ENCODE results near the gene BBS9. TPM values are rescaled to one million over a fixed set of nuclear protein-coding genes. Genes with fewer than 3 reads are reported as not detected.

The BBS9 gene
- total RNA-seq, 4 donors from 2014 or later, result 8.6 to 22.5 (median 15.8) TPM

DNA sequence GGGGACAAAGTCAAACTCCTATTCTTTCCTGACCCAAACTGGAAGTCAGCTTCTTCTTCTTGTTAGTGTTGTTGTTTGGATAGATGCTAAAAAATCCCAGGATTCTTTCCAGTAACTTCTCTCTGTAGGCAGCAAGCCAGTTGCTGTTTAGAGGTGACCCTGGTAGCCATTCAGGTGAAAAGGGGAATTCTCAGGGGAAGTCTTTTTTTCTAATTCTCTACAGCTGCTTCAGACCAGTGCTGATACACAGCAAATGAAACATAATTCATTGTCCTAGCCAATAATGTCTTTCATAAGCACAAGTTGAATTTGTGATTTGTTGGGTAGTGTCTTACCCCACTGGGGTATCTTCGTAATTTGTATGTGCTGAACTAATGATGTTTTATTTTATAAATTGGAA lies 357.3 kb downstream of the BBS9 start:
- H3K27me3 ChIP-seq, result no peaks in the 10 kb centered on the region
- no peak for DNase-seq
- intact Hi-C loops (cut with DNase I; ENCODE audit: low total_unique reads) (no loop called here), in situ Hi-C loops (cut with MboI; ENCODE audit: low pct_ligation_motif_present in 1 of 4, low pct_unique_long_range_greater_than_20kb in 1 of 4, low sequenced_read_pairs in 3 of 4) (no loop called here)
- TF ChIP-seq EP300 (IDR thresholded peaks at IDR 0.05; ENCODE audit: low read depth) (no peak), POLR2A (IDR thresholded peaks at IDR 0.05) (no peak), POLR2AphosphoS5 (IDR thresholded peaks at IDR 0.05) (no peak)
- TF ChIP-seq, protein P1, sequence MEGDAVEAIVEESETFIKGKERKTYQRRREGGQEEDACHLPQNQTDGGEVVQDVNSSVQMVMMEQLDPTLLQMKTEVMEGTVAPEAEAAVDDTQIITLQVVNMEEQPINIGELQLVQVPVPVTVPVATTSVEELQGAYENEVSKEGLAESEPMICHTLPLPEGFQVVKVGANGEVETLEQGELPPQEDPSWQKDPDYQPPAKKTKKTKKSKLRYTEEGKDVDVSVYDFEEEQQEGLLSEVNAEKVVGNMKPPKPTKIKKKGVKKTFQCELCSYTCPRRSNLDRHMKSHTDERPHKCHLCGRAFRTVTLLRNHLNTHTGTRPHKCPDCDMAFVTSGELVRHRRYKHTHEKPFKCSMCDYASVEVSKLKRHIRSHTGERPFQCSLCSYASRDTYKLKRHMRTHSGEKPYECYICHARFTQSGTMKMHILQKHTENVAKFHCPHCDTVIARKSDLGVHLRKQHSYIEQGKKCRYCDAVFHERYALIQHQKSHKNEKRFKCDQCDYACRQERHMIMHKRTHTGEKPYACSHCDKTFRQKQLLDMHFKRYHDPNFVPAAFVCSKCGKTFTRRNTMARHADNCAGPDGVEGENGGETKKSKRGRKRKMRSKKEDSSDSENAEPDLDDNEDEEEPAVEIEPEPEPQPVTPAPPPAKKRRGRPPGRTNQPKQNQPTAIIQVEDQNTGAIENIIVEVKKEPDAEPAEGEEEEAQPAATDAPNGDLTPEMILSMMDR (IDR thresholded peaks at IDR 0.05), result no peak
- H3K27ac ChIP-seq, result no peak overlapping the region
- H3K9me3 ChIP-seq, result no peaks in the 10 kb centered on the region
- WGBS, 2 donors (ENCODE audit: low coverage in 1 of 2), result 100% methylated on average over 1 of the region's 1 CpG
- no peaks in the 10 kb centered on the region for H3K36me3 ChIP-seq
- no peaks in the 10 kb centered on the region for H3K4me1 ChIP-seq
- H3K4me3 ChIP-seq, result no peak overlapping the region

DNA sequence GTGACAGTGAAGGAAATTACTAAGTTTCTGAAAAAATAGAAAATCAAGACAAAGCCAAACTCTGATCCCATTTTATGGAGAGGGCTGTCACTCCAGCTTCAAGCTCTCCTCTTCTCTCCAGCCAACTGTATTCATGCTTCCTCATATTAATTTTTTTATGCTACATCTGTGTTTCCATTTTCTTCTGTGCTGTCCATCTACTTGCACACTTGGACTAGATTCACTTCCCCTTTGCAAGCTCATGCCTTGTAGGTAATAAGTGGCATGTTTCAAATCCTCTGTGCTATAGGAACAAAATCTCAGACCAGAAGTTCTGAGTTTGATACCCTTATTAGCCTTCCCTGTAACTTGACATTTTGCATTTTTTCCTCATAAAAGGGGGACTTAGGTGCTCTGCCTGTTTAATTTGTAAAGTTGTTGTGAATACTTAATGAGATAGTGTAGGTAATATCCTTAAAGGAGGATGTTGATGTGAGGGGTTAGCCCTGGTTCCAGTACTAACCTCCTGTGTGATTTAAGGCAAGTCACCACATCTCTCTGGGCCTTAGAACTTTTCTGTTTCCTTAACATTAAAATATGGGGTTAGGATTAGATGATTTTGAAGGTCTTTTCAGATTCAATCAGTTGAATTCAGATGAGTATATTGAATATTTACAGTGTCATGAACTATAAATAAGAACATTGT lies 358.8 kb downstream of the BBS9 start:
- in situ Hi-C loops (cut with MboI; ENCODE audit: low pct_ligation_motif_present in 1 of 4, low pct_unique_long_range_greater_than_20kb in 1 of 4, low sequenced_read_pairs in 3 of 4), result no loop called here
- H3K27ac ChIP-seq, result no peak overlapping the region
- no peak for DNase-seq
- H3K4me1 ChIP-seq, result no peaks in the 10 kb centered on the region
- no peak overlapping the region for H3K4me3 ChIP-seq
- intact Hi-C loops (cut with DNase I; ENCODE audit: low total_unique reads), result no loop called here
- no peak for TF ChIP-seq POLR2A (IDR thresholded peaks at IDR 0.05)
- no peak for TF ChIP-seq POLR2AphosphoS5 (IDR thresholded peaks at IDR 0.05)
- no peak for TF ChIP-seq EP300 (IDR thresholded peaks at IDR 0.05; ENCODE audit: low read depth)
- TF ChIP-seq, protein P1 (IDR thresholded peaks at IDR 0.05), result no peak
- H3K27me3 ChIP-seq, result no peaks in the 10 kb centered on the region
- no peaks in the 10 kb centered on the region for H3K36me3 ChIP-seq
- H3K9me3 ChIP-seq, result no peaks in the 10 kb centered on the region

- H3K27ac ChIP-seq, result no peak overlapping the region
- no peaks in the 10 kb centered on the region for H3K4me1 ChIP-seq
- DNase-seq, result no peak
- H3K27me3 ChIP-seq, result no peaks in the 10 kb centered on the region
- in situ Hi-C loops (cut with MboI; ENCODE audit: low pct_ligation_motif_present in 1 of 4, low pct_unique_long_range_greater_than_20kb in 1 of 4, low sequenced_read_pairs in 3 of 4), result no loop called here
- TF ChIP-seq EP300 (IDR thresholded peaks at IDR 0.05; ENCODE audit: low read depth) (no peak), POLR2A (IDR thresholded peaks at IDR 0.05) (no peak), POLR2AphosphoS5 (IDR thresholded peaks at IDR 0.05) (no peak)
- TF ChIP-seq, protein P1 (IDR thresholded peaks at IDR 0.05), result no peak
- H3K36me3 ChIP-seq, result no peaks in the 10 kb centered on the region
- H3K4me3 ChIP-seq, result no peak overlapping the region
- intact Hi-C loops (cut with DNase I; ENCODE audit: low total_unique reads), result loop anchor here (10.0 kb wide), 1 partner anchor 330 kb away; no protein-coding TSS in a partner anchor
- no peaks in the 10 kb centered on the region for H3K9me3 ChIP-seq
Measured at GRCh38 chr7:33494474-33494873, 365.1 kb downstream of the BBS9 start.

GRCh38 chr7:33495207-33495606 lies 365.8 kb downstream of the BBS9 start:
- intact Hi-C loops (cut with DNase I; ENCODE audit: low total_unique reads) (loop anchor here (10.0 kb wide), 1 partner anchor 330 kb away; no protein-coding TSS in a partner anchor), in situ Hi-C loops (cut with MboI; ENCODE audit: low pct_ligation_motif_present in 1 of 4, low pct_unique_long_range_greater_than_20kb in 1 of 4, low sequenced_read_pairs in 3 of 4) (no loop called here)
- no peaks in the 10 kb centered on the region for H3K36me3 ChIP-seq
- no peak for TF ChIP-seq POLR2AphosphoS5 (IDR thresholded peaks at IDR 0.05)
- TF ChIP-seq, protein P1 (IDR thresholded peaks at IDR 0.05), result no peak
- TF ChIP-seq EP300 (IDR thresholded peaks at IDR 0.05; ENCODE audit: low read depth), result no peak
- TF ChIP-seq POLR2A (IDR thresholded peaks at IDR 0.05), result no peak
- H3K4me1 ChIP-seq, result no peaks in the 10 kb centered on the region
- H3K4me3 ChIP-seq, result no peak overlapping the region
- H3K27ac ChIP-seq, result no peak overlapping the region
- no peaks in the 10 kb centered on the region for H3K27me3 ChIP-seq
- 65 to 84% methylated on average over 4 to 5 of the region's 5 CpGs for WGBS, 2 donors (ENCODE audit: low coverage in 1 of 2)
- no peaks in the 10 kb centered on the region for H3K9me3 ChIP-seq
- no peak for DNase-seq
